NB4 (cell line): ENCODE measurements around the gene ZNF579.

Experiments
- TF ChIP-seq, protein P1 (sequence below): IDR thresholded peaks from one replicate; pipeline ENCODE4 v1.5.1; 2012; ENCODE audit warnings: low read depth, low read length
- TF ChIP-seq, protein P2 (sequence below): IDR thresholded peaks from 2 replicates; pipeline ENCODE4 v1.6.1; 2011; ENCODE audit warnings: low read depth, low read length

GRCh38 chr19:55594996-55595545 lies 14.4 kb upstream of the ZNF579 start:
- TF ChIP-seq, protein P1, sequence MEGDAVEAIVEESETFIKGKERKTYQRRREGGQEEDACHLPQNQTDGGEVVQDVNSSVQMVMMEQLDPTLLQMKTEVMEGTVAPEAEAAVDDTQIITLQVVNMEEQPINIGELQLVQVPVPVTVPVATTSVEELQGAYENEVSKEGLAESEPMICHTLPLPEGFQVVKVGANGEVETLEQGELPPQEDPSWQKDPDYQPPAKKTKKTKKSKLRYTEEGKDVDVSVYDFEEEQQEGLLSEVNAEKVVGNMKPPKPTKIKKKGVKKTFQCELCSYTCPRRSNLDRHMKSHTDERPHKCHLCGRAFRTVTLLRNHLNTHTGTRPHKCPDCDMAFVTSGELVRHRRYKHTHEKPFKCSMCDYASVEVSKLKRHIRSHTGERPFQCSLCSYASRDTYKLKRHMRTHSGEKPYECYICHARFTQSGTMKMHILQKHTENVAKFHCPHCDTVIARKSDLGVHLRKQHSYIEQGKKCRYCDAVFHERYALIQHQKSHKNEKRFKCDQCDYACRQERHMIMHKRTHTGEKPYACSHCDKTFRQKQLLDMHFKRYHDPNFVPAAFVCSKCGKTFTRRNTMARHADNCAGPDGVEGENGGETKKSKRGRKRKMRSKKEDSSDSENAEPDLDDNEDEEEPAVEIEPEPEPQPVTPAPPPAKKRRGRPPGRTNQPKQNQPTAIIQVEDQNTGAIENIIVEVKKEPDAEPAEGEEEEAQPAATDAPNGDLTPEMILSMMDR, result no peak
- TF ChIP-seq, protein P2, sequence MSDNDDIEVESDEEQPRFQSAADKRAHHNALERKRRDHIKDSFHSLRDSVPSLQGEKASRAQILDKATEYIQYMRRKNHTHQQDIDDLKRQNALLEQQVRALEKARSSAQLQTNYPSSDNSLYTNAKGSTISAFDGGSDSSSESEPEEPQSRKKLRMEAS, result no peak
